MCF 10A (cell line): ENCODE results near the gene PSMD9. TPM values are rescaled to one million over a fixed set of nuclear protein-coding genes. Genes with fewer than 3 reads are reported as not detected.

Experiments used
- BruUV-seq: library from RNA; stranded (reverse); fragments of 400-500 nt; replicated peaks from 2 replicates; lab custom pipeline; 2021; lab: Mats Ljungman, UMichigan
- CTCF ChIA-PET: fragments of 300-600 bp; sonication (Branson Sonifier 250); formaldehyde crosslinking; extraction: SDS; loops from one replicate; lab custom pipeline; 2021; ENCODE audit warnings: antibody characterized with exemption, inconsistent platforms; lab: Yijun Ruan, JAX
- POLR2A ChIA-PET: fragments of 300-600, 350-650 bp; sonication (Branson Sonifier 250); formaldehyde crosslinking; extraction: SDS; loops from one replicate; lab custom pipeline; 2020; ENCODE audit warnings: antibody characterized with exemption, inconsistent platforms; lab: Yijun Ruan, JAX
- DNase-seq: peaks from one replicate; pipeline ENCODE4 v3.0.0-alpha.2; 2018; ENCODE audit not compliant: unreplicated experiment
- H3K27ac Mint-ChIP-seq: one replicate; pipeline ENCODE4 v1.8.0; 2022; ENCODE audit warnings: mild to moderate bottlenecking, low read depth, mixed read lengths; ENCODE audit not compliant: unreplicated experiment
- H3K27me3 Mint-ChIP-seq: one replicate; pipeline ENCODE4 v1.8.0; 2022; ENCODE audit warnings: mixed read lengths; ENCODE audit not compliant: insufficient read depth, unreplicated experiment
- H3K36me3 Mint-ChIP-seq: one replicate; pipeline ENCODE4 v1.8.0; 2022; ENCODE audit warnings: mild to moderate bottlenecking, moderate library complexity, mixed read lengths; ENCODE audit not compliant: insufficient read depth, unreplicated experiment
- H3K4me1 Mint-ChIP-seq: one replicate; pipeline ENCODE4 v1.8.0; 2022; ENCODE audit warnings: mixed read lengths; ENCODE audit not compliant: insufficient read depth, unreplicated experiment
- H3K4me3 Mint-ChIP-seq: one replicate; pipeline ENCODE4 v1.8.0; 2022; ENCODE audit warnings: mild to moderate bottlenecking, moderate library complexity, mixed read lengths; ENCODE audit not compliant: unreplicated experiment
- H3K9me3 Mint-ChIP-seq: one replicate; pipeline ENCODE4 v1.8.0; 2022; ENCODE audit warnings: mixed read lengths; ENCODE audit not compliant: unreplicated experiment
- CTCF ChIP-seq: fragments of 200-600 bp; IDR thresholded peaks from one replicate; pipeline ENCODE4 v1.8.0; 2022; ENCODE audit warnings: antibody characterized with exemption, mild to moderate bottlenecking; ENCODE audit not compliant: unreplicated experiment
- intact Hi-C: fragments of 100-400 bp; cut with micrococcal nuclease; formaldehyde crosslinking; loops from 2 replicates; pipeline ENCODE4 v1.14.1; 2022
- total RNA-seq: library from RNA; stranded (reverse); gene quantifications from 2 replicates; pipeline ENCODE4 v1.2.3, GENCODE V29; 2022

PSMD9 gene
- total RNA-seq, 1 experiment from 2014 or later: 96.3 TPM

GRCh38 chr12:121934309-121934664, 45.7 kb downstream of the PSMD9 start:
- H3K36me3 Mint-ChIP-seq: peaks cover 59% of the 10 kb centered on the region
- H3K27me3 Mint-ChIP-seq: no peaks in the 10 kb centered on the region
- POLR2A ChIA-PET: interaction anchor here (0.7 kb wide), 1 partner anchor 8 kb away, joined by 4 read pairs; no protein-coding TSS in a partner anchor
- H3K27ac Mint-ChIP-seq: no peak overlapping the region
- intact Hi-C loops: no loop called here
- CTCF ChIA-PET: interaction anchor here (0.7 kb wide), 1 partner anchor 23 kb away, joined by 3 read pairs; no protein-coding TSS in a partner anchor
- no peaks in the 10 kb centered on the region for H3K9me3 Mint-ChIP-seq
- H3K4me1 Mint-ChIP-seq: peaks cover 6% of the 10 kb centered on the region
- TF ChIP-seq CTCF: no peak
- DNase-seq: no peak
- no peak overlapping the region for H3K4me3 Mint-ChIP-seq
- no TSS peak for BruUV-seq

- Mint-ChIP-seq H3K4me3 (no peak overlapping the region), H3K27ac (no peak overlapping the region), H3K27me3 (no peaks in the 10 kb centered on the region), H3K4me1 (peaks cover 14% of the 10 kb centered on the region), H3K9me3 (no peaks in the 10 kb centered on the region), H3K36me3 (peaks cover 52% of the 10 kb centered on the region)
- intact Hi-C loops: no loop called here
- no peak for TF ChIP-seq CTCF
- no TSS peak for BruUV-seq
- DNase-seq: no peak
- ChIA-PET POLR2A (no interaction called here), CTCF (no interaction called here)
These were observed 49.1 kb downstream of the PSMD9 start for GRCh38 chr12:121937654-121938053.

GRCh38 chr12:121939186-121939585, 50.6 kb downstream of the PSMD9 start:
- peak; percentile 52 for DNase-seq
- no TSS peak for BruUV-seq

More at GRCh38 chr12:121939186-121939585, 50.6 kb downstream of the PSMD9 start:
- Mint-ChIP-seq H3K27me3 (no peaks in the 10 kb centered on the region), H3K27ac (peak overlapping the region; percentile 9), H3K4me1 (peaks cover 8% of the 10 kb centered on the region), H3K36me3 (peaks cover 52% of the 10 kb centered on the region), H3K4me3 (no peak overlapping the region), H3K9me3 (no peaks in the 10 kb centered on the region)
- CTCF ChIA-PET: interaction anchor here (0.7 to 0.9 kb wide), 2 partner anchors 10 to 785 kb away, joined by 3 read pairs; no protein-coding TSS in a partner anchor
- POLR2A ChIA-PET: interaction anchor here (0.5 to 1.8 kb wide), 10 partner anchors 9 to 219 kb away, joined by 3 to 11 read pairs (median 3); partner anchors contain the start of gene PSMD9
- no peak for TF ChIP-seq CTCF
- intact Hi-C loops: no loop called here
